Parathyroid adenoma (tissue), 2 donors: Measurements from ENCODE around the gene RHCG.

ENCODE experiments used
- H2AFZ ChIP-seq: fragments of 300-600 bp; sonication (generic); one replicate; pipeline ENCODE4 v1.7.0; 2017; ENCODE audit warnings: antibody characterized with exemption, mild to moderate bottlenecking
- H3K27ac ChIP-seq: fragments of 300-600 bp; sonication (generic); one replicate; pipeline ENCODE4 v1.7.0; 2017
- H3K27me3 ChIP-seq: fragments of 300-600 bp; sonication (generic); one replicate; pipeline ENCODE4 v1.7.0; 2017; ENCODE audit warnings: low read length; ENCODE audit not compliant: control insufficient read depth, insufficient read depth
- H3K36me3 ChIP-seq: fragments of 300-600 bp; sonication (generic); one replicate; pipeline ENCODE4 v1.7.0; 2017; ENCODE audit warnings: low read length; ENCODE audit not compliant: control insufficient read depth, insufficient read depth
- H3K4me1 ChIP-seq: fragments of 300-600 bp; sonication (generic); one replicate; pipeline ENCODE4 v1.7.0; 2017; ENCODE audit warnings: control low read depth
- H3K4me2 ChIP-seq: fragments of 300-600 bp; sonication (generic); one replicate; pipeline ENCODE4 v1.7.0; 2017; ENCODE audit warnings: low read length
- H3K4me3 ChIP-seq: fragments of 300-600 bp; sonication (generic); one replicate; pipeline ENCODE4 v1.7.0; 2017; ENCODE audit warnings: low read depth, low read length
- H3K79me2 ChIP-seq: fragments of 300-600 bp; sonication (generic); one replicate; pipeline ENCODE4 v1.7.0; 2017; ENCODE audit warnings: control low read depth
- H3K9ac ChIP-seq: fragments of 300-600 bp; sonication (generic); one replicate; pipeline ENCODE4 v1.7.0; 2017; ENCODE audit warnings: mild to moderate bottlenecking
- H3K9me3 ChIP-seq: fragments of 300-600 bp; sonication (generic); one replicate; pipeline ENCODE4 v1.7.0; 2017; ENCODE audit warnings: low read length; ENCODE audit not compliant: control insufficient read depth
- TF ChIP-seq, protein P1 (sequence below): fragments of 300-600 bp; sonication (generic); IDR thresholded peaks from one replicate; pipeline ENCODE4 v1.7.0; 2017; ENCODE audit warnings: antibody characterized with exemption, mild to moderate bottlenecking
- donor health status: primary hyperparathyroidism.

The RHCG gene

DNA sequence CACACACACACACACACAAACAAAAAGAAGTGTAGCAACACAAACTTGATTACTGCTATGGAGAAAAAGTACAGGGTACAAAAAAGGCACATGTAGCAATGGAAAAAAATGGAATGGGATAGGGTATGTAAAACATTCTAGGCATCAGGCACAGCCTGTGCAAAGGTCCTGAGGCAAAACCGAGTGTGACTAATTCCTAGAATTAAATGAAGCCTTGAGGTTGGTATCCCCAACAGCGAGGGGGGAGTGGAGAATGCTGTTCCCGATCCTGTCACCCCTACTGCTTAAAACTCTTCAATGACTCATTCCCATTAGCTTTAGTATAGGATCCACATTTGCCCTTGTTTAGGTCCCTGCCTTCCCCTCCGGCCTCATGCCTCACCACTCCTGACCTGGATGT, 37.9 kb downstream of the RHCG start:
- Histone ChIP-seq H3K36me3 (no peaks in the 10 kb centered on the region), H3K27ac (no peak overlapping the region)

DNA sequence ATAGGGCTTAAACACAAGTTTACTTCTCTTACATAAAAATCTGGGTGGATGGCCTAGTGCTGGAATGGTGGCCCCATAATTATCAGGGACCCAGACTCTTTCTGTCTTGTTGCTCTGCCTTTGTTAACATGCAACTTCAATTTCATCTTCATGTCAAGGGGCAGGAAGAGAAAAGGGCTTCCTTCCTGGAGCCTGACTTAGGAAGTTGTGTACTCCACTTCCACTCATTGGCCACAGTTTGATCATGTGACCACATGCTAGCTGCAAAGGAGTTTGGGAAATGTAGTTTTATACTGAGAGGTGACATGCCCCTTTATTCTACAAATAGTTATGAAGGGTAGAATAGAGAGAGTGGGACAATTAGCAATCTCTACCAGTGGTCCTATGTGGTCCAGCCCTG, 39.3 kb downstream of the RHCG start:
- no peak overlapping the region for H3K4me2 ChIP-seq

More for the DNA sequence above, 37.9 kb downstream of the RHCG start:
- Histone ChIP-seq H3K4me1 (no peaks in the 10 kb centered on the region), H2AFZ (no peak overlapping the region), H3K79me2 (no peaks in the 10 kb centered on the region), H3K9ac (no peak overlapping the region), H3K4me2 (no peak overlapping the region), H3K4me3 (no peak overlapping the region), H3K9me3 (no peaks in the 10 kb centered on the region), H3K27me3 (no peaks in the 10 kb centered on the region)
- TF ChIP-seq, protein P1, sequence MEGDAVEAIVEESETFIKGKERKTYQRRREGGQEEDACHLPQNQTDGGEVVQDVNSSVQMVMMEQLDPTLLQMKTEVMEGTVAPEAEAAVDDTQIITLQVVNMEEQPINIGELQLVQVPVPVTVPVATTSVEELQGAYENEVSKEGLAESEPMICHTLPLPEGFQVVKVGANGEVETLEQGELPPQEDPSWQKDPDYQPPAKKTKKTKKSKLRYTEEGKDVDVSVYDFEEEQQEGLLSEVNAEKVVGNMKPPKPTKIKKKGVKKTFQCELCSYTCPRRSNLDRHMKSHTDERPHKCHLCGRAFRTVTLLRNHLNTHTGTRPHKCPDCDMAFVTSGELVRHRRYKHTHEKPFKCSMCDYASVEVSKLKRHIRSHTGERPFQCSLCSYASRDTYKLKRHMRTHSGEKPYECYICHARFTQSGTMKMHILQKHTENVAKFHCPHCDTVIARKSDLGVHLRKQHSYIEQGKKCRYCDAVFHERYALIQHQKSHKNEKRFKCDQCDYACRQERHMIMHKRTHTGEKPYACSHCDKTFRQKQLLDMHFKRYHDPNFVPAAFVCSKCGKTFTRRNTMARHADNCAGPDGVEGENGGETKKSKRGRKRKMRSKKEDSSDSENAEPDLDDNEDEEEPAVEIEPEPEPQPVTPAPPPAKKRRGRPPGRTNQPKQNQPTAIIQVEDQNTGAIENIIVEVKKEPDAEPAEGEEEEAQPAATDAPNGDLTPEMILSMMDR, result no peak

DNA sequence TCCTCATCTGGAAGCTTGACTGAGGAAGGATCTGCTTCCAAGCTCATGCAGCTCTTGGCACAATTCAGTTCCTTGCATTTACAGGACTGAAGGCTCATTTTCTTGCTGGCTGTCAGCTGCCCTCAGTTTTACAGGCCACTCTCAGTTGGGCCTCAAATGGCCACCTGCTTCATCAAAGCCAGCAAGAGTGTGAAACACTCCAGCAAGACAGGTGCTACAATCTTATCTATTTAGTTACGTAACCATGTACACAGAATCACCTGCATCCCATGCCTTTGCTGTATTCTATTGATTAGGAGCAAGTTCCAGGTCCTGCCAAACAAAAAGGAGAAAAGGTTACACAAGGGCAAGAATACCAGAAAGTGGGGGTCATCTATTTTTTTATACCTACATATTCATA, 40.8 kb downstream of the RHCG start:
- H3K27ac ChIP-seq, result no peak overlapping the region
- no peaks in the 10 kb centered on the region for H3K4me1 ChIP-seq
- no peaks in the 10 kb centered on the region for H3K36me3 ChIP-seq
- no peak overlapping the region for H2AFZ ChIP-seq
- no peaks in the 10 kb centered on the region for H3K27me3 ChIP-seq
- H3K79me2 ChIP-seq, result no peaks in the 10 kb centered on the region
- H3K4me2 ChIP-seq, result no peak overlapping the region
- H3K4me3 ChIP-seq, result no peak overlapping the region
- no peaks in the 10 kb centered on the region for H3K9me3 ChIP-seq
- TF ChIP-seq, protein P1, result no peak
- H3K9ac ChIP-seq, result no peak overlapping the region

More for the DNA sequence above, 39.3 kb downstream of the RHCG start:
- no peaks in the 10 kb centered on the region for H3K79me2 ChIP-seq
- H2AFZ ChIP-seq, result no peak overlapping the region
- H3K9me3 ChIP-seq, result no peaks in the 10 kb centered on the region
- no peak overlapping the region for H3K4me3 ChIP-seq
- no peaks in the 10 kb centered on the region for H3K27me3 ChIP-seq
- no peak overlapping the region for H3K9ac ChIP-seq
- no peaks in the 10 kb centered on the region for H3K36me3 ChIP-seq
- no peaks in the 10 kb centered on the region for H3K4me1 ChIP-seq
- TF ChIP-seq, protein P1, result no peak
- no peak overlapping the region for H3K27ac ChIP-seq

DNA sequence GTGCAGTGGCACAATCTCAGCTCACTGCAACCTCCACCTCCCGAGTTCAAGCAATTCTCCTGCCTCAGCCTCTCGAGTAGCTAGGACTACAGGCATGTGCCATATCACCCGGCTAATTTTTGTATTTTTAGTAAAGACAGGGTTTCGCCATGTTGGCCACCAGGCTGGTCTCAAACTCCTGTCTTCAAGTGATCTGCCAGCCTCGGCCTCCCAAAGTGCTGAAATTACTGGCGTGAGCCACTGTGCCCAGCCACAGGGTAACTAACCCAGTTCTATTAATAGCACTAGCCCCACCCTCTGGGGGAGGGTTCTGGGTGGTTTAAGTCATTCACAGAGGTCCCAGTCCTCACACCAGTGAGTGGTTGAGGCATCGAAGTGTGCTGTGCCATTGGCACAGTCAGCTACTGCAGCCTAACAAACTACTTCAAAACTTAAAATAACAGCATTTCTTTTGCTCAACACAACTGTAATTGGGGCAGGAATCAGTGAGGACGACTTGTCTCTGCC, 44.0 kb downstream of the RHCG start:
- Histone ChIP-seq H3K27ac (no peak overlapping the region), H3K4me2 (no peak overlapping the region), H3K79me2 (no peaks in the 10 kb centered on the region), H3K9ac (no peak overlapping the region), H2AFZ (no peak overlapping the region), H3K36me3 (no peaks in the 10 kb centered on the region), H3K4me3 (no peak overlapping the region), H3K9me3 (no peaks in the 10 kb centered on the region), H3K27me3 (no peaks in the 10 kb centered on the region), H3K4me1 (no peaks in the 10 kb centered on the region)
- TF ChIP-seq, protein P1, result no peak

DNA sequence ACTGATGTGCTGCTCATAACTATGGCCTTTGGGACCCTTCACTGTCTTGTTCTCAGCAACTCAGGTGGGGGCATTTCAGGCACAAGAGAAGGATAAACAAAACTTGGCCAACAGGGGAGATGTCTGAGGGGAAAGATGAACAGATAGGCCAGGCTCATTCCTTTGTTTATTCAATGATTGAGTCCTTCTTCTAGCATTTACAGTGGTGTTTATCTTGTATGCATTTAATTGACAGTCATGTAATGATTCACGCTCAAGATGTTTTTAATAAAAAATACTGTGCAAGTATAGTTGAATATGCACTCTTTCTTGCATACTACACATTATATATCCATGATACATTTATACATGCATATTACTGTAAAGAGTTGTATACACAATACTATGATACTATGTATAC, 44.5 kb downstream of the RHCG start:
- no peak overlapping the region for H3K4me2 ChIP-seq
- H3K4me3 ChIP-seq, result no peak overlapping the region
- H2AFZ ChIP-seq, result no peak overlapping the region
- no peaks in the 10 kb centered on the region for H3K4me1 ChIP-seq
- no peaks in the 10 kb centered on the region for H3K36me3 ChIP-seq
- H3K9me3 ChIP-seq, result no peaks in the 10 kb centered on the region
- H3K27me3 ChIP-seq, result no peaks in the 10 kb centered on the region
- TF ChIP-seq, protein P1, result no peak
- H3K79me2 ChIP-seq, result no peaks in the 10 kb centered on the region
- H3K27ac ChIP-seq, result no peak overlapping the region
- H3K9ac ChIP-seq, result no peak overlapping the region
